Epithelial cell of prostate (primary cell): Measurements from ENCODE around the gene THRA.

ENCODE experiments used
- DNase-seq: peaks from one replicate; pipeline ENCODE4 v3.0.0-alpha.2; 2011; ENCODE audit warnings: low read depth, low spot score
- H3K27ac ChIP-seq: fragments of 450-650 bp; 2 replicates; pipeline ENCODE4 v1.5.1; 2017; ENCODE audit warnings: mild to moderate bottlenecking

Gene THRA

GRCh38 chr17:40110026-40110845 is 47.5 kb downstream of the THRA start:
- DNase-seq = no peak
- H3K27ac ChIP-seq = peak overlapping the region; percentile 82

- peak overlapping the region; percentile 82 for H3K27ac ChIP-seq
These were observed 48.7 kb downstream of the THRA start for GRCh38 chr17:40111221-40112128.

GRCh38 chr17:40112191-40112711 is 49.5 kb downstream of the THRA start:
- no peak for DNase-seq

More at GRCh38 chr17:40111221-40112128, 48.7 kb downstream of the THRA start:
- DNase-seq = no peak

DNA sequence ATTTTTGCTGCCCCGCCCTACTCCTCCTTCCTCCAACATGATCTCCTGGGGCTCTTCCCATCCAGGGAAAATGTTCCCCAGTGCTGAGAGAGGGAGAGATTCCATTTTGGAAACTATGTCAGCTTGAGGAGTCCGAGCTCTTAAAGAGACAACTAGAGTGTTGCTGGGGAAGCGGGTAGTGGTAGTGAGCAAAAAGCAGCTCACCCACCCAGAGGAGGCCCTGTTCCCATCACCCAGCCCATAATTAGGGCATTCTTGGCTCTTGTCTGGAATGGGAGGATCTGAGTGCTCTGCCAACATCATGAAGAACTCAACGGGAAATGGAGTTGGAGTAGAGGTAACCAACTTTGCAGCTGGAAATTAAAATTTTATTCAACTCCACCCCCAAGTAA is 49.9 kb downstream of the THRA start:
- DNase-seq = no peak
- H3K27ac ChIP-seq = peak overlapping the region; percentile 82

More at GRCh38 chr17:40112191-40112711, 49.5 kb downstream of the THRA start:
- peak overlapping the region; percentile 82 for H3K27ac ChIP-seq

GRCh38 chr17:40113110-40113906 is 50.5 kb downstream of the THRA start:
- peak; percentile 77 for DNase-seq
- H3K27ac ChIP-seq = peak overlapping the region; percentile 82

GRCh38 chr17:40113907-40114245 is 51.1 kb downstream of the THRA start:
- no peak for DNase-seq
- H3K27ac ChIP-seq = peak overlapping the region; percentile 82

DNA sequence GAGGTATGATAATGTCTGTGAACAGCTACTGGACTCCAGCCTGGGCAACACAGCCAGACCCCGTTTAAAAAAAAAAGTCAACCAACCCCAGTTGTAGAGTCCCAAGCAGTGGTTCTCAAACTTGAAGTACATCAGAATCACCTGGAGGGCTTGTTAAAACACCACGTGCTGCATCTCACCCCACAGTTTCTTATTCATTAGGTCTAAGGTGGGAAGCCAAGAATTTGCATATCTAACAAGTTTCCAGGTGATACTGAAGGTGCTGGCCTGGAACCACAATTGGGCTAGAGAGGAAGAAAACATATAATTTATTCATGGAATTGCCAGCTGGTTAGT is 52.3 kb downstream of the THRA start:
- no peak overlapping the region for H3K27ac ChIP-seq
- DNase-seq = no peak

- H3K27ac ChIP-seq = peak within 1 kb of the TSS; percentile 79
- no peak for DNase-seq
These were observed 58.7 kb downstream of the THRA start, which contains the start of gene MSL1 for GRCh38 chr17:40121181-40122135. Gene MSL1 (plus strand): TSS chr17:40121971. CDS start chr17:40122613, 642 bp downstream.

GRCh38 chr17:40122136-40122998 is 59.6 kb downstream of the THRA start:
- DNase-seq = no peak
- H3K27ac ChIP-seq = peak overlapping the region; percentile 79

- DNase-seq = no peak
- peak overlapping the region; percentile 79 for H3K27ac ChIP-seq
These were observed 60.4 kb downstream of the THRA start for GRCh38 chr17:40122999-40123810.

- no peak for DNase-seq
- peak overlapping the region; percentile 79 for H3K27ac ChIP-seq
These were observed 61.0 kb downstream of the THRA start for GRCh38 chr17:40123811-40124114.

- peak overlapping the region; percentile 79 for H3K27ac ChIP-seq
- no peak for DNase-seq
These were observed 61.7 kb downstream of the THRA start for GRCh38 chr17:40124279-40125141.

DNA sequence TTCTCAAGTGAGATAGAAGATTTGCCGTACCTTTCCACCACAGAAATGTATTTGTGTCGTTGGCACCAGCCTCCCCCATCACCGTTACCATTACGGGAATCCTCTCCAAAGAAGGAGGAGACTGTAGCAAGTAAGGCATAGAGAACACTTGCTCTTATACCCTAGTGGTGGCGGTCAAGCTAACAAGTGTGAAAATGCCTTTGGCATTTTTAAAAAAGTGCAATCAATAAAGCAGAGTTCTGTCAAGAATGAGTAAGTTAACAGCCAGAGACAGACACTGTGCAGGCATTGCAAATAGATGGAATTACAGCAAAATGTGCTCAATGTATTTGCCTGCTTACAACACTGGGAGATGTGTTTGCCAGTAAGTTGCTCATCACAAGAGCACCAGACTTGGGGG is 66.7 kb downstream of the THRA start:
- no peak for DNase-seq
- no peak overlapping the region for H3K27ac ChIP-seq

DNA sequence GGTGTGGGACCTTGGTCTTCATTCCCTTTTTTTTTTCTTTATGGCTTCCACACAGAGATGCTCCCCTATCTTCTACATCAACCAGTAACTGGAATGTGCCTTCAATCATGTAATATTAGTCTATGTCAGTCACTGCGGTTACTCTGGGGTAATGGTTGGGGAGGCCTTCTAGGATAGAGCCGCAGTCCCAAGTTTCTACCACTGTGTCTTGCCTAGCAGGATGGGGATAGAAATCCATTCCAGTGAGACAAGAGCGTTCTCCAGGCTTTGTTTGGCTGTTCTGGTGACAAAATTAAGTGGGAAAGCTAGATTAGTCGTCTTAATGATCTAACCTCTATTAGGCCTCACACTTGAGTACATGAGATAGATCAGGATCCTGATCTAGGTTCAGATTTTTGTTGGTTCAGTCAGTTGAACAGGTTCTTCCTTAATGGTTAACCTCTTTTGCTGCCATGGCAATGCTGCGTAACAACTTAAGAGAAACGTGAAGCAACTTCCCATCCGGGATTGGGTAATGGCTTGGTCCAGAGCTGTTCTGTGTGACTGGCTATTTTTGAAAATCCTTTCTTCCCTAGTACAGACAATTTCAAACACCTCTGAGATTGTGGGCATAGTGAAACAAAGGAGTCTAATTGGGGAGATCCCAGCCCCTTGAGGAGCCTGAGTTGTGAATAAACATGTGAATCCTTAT is 67.7 kb downstream of the THRA start:
- DNase-seq = no peak
- no peak overlapping the region for H3K27ac ChIP-seq

- no peak for DNase-seq
- H3K27ac ChIP-seq = no peak overlapping the region
These were observed 71.4 kb downstream of the THRA start for GRCh38 chr17:40134184-40134583.

DNA sequence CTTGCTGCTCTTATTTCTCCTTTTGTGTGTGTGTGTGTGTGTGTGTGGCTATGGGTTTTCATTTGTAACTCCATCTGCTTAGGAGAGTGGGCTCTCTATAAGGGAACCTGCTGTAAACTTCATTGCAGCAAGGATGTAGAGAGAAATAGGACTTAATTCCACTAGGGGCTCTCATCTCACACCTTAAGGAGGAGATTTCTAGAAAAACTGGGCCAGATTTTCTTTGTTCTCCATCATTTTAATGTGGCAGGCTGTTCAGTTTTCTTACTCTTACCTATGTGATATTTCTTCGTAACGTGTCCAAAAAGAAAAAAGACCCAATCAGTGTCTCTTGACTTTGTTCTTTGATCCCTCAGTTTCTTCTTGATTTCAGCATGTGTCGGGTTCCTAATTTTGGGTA is 73.1 kb downstream of the THRA start:
- no peak overlapping the region for H3K27ac ChIP-seq
- no peak for DNase-seq
